ENCODE data around the gene DDX23.

DNA sequence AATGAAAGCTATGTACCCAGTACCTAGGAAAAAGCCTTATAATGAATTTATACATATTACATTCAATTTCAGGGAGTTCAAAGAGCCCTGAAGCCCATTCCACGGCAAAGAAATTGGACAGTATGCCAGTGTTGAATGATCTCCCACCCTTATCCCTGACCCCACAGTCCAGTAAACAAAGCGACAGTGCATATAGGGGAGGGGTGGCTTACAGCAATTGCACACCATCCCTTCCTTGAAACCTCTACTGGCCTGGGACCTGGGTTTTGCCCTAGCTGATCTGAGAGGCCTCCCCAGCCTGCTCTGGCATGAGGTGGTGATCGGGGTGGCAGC, 31.0 kb upstream of the DDX23 start:
- TF ChIP-seq, protein P1, sequence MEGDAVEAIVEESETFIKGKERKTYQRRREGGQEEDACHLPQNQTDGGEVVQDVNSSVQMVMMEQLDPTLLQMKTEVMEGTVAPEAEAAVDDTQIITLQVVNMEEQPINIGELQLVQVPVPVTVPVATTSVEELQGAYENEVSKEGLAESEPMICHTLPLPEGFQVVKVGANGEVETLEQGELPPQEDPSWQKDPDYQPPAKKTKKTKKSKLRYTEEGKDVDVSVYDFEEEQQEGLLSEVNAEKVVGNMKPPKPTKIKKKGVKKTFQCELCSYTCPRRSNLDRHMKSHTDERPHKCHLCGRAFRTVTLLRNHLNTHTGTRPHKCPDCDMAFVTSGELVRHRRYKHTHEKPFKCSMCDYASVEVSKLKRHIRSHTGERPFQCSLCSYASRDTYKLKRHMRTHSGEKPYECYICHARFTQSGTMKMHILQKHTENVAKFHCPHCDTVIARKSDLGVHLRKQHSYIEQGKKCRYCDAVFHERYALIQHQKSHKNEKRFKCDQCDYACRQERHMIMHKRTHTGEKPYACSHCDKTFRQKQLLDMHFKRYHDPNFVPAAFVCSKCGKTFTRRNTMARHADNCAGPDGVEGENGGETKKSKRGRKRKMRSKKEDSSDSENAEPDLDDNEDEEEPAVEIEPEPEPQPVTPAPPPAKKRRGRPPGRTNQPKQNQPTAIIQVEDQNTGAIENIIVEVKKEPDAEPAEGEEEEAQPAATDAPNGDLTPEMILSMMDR (IDR thresholded peaks at IDR 0.05), result no peak
- no peak for TF ChIP-seq EP300 (IDR thresholded peaks at IDR 0.05)
